SU-DHL-6 (cell line): ENCODE data around the gene CSF2RB.

Experiments
- H2AFZ ChIP-seq: fragments of 200-600 bp; sonication (generic); 2 replicates; pipeline ENCODE4 v1.6.1; 2014; ENCODE audit warnings: low read depth, mild to moderate bottlenecking, moderate library complexity, mixed read lengths, antibody characterized with exemption, low read length; ENCODE audit not compliant: severe bottlenecking
- H3F3A ChIP-seq: fragments of 200-600 bp; shearing (Covaris generic); 2 replicates; pipeline ENCODE4 v1.6.0; 2016; ENCODE audit warnings: antibody characterized with exemption, mild to moderate bottlenecking; ENCODE audit not compliant: insufficient read depth
- H3K27ac ChIP-seq: fragments of 200-600 bp; sonication (generic); 2 replicates; pipeline ENCODE4 v1.5.1; 2016; ENCODE audit warnings: low read depth, mild to moderate bottlenecking, low read length, moderate library complexity, mixed read lengths
- H3K27me3 ChIP-seq: fragments of 200-600 bp; sonication (generic), shearing (Covaris generic); 2 replicates; pipeline ENCODE4 v1.6.0; 2014; ENCODE audit warnings: mild to moderate bottlenecking, low read length
- H3K36me3 ChIP-seq: fragments of 200-600 bp; sonication (generic); 2 replicates; pipeline ENCODE4 v1.6.1; 2014; ENCODE audit warnings: mild to moderate bottlenecking, low read length, mixed read lengths
- H3K4me2 ChIP-seq: fragments of 300-600, 200-600 bp; shearing (Covaris generic), sonication (generic); 2 replicates; pipeline ENCODE4 v1.6.0; 2014; ENCODE audit warnings: low read length, low read depth, mild to moderate bottlenecking; ENCODE audit not compliant: poor library complexity, severe bottlenecking
- H3K4me3 ChIP-seq: fragments of 200-600 bp; sonication (generic); 2 replicates; pipeline ENCODE4 v1.5.1; 2014; ENCODE audit warnings: antibody characterized with exemption, low read length, mild to moderate bottlenecking, mixed read lengths; ENCODE audit not compliant: insufficient read depth, poor library complexity, severe bottlenecking
- H3K79me2 ChIP-seq: fragments of 200-600 bp; sonication (generic); 2 replicates; pipeline ENCODE4 v1.6.1; 2014; ENCODE audit warnings: mild to moderate bottlenecking, low read length, moderate library complexity; ENCODE audit not compliant: insufficient read depth
- H3K9ac ChIP-seq: fragments of 200-600 bp; sonication (generic); 2 replicates; pipeline ENCODE4 v1.7.0; 2014; ENCODE audit warnings: mild to moderate bottlenecking, low read length
- H3K9me2 ChIP-seq: fragments of 200-600 bp; sonication (generic); replicated peaks from 2 replicates; pipeline ENCODE4 v1.6.1; 2014; ENCODE audit warnings: low read length; ENCODE audit not compliant: insufficient read depth
- H3K9me3 ChIP-seq: fragments of 200-600 bp; sonication (generic); 2 replicates; pipeline ENCODE4 v1.6.1; 2014; ENCODE audit warnings: low read length, mixed read lengths; ENCODE audit not compliant: insufficient read depth
- H4K20me1 ChIP-seq: fragments of 200-600 bp; sonication (generic); 2 replicates; pipeline ENCODE4 v1.6.1; 2014; ENCODE audit warnings: low read depth, mild to moderate bottlenecking, antibody characterized with exemption, low read length, moderate library complexity, mixed read lengths
- CTCF ChIP-seq: fragments of 200-600 bp; sonication (generic); IDR thresholded peaks from one replicate; pipeline ENCODE4 v1.5.1; 2017; ENCODE audit warnings: antibody characterized with exemption, mild to moderate bottlenecking, low read length, moderate library complexity; ENCODE audit not compliant: insufficient read depth, poor library complexity, severe bottlenecking
- EZH2phosphoT487 ChIP-seq: fragments of 200-600 bp; sonication (generic), shearing (Covaris generic); conservative IDR thresholded peaks from 2 replicates; pipeline ENCODE4 v1.6.1; 2018; ENCODE audit warnings: mild to moderate bottlenecking, antibody characterized with exemption, low read length, moderate library complexity, mixed read lengths

CSF2RB gene

GRCh38 chr22:36968249-36968964 lies 55.0 kb downstream of the CSF2RB start:
- Histone ChIP-seq H3K9me2 (no peaks in the 10 kb centered on the region), H3K4me2 (no peak overlapping the region), H3K36me3 (no peaks in the 10 kb centered on the region), H3F3A (no peaks in the 10 kb centered on the region), H2AFZ (no peak overlapping the region), H3K79me2 (no peaks in the 10 kb centered on the region), H4K20me1 (no peaks in the 10 kb centered on the region), H3K27me3 (no peaks in the 10 kb centered on the region), H3K9me3 (no peaks in the 10 kb centered on the region), H3K27ac (no peak overlapping the region), H3K4me3 (no peak overlapping the region), H3K9ac (no peak overlapping the region)
- TF ChIP-seq CTCF (no peak), EZH2phosphoT487 (no peak)

DNA sequence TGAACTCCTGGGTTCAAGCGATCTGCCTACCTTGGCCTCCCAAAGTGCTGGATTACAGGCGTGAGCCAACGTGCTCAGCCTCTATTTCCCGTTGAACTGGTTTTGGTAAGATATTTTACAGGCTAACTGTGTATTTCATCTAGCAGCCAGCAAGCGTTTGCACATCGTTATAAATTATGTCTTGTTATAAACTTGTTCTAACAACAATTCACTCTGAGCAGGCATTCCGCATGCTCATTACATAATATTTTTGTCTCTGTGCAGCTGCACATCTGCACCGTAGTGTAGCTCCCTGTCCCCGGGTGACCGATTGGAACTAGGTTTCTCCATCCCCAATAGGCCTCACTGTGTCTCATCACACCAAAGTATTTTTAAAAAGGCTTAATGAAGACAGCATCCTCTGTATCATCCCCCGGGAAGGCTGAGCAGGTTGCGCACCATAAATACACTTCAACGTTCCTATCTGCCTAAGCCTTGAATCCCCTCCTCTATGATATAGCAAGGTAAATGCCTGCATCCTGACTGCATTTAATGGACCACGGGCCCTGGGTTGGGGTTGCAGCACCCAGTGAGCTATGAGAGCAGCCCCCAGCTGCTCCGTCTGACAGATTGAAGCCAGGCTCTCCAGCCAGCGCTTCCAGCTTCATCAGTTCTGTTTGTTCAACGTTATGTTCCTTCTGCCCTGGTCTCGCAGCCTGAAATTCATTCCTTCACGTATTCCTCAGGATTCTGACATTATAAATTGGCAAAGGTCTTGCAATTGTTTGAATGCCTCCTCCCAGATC lies 58.1 kb downstream of the CSF2RB start:
- Histone ChIP-seq H3K36me3 (no peaks in the 10 kb centered on the region), H3K4me3 (no peak overlapping the region), H3K9me3 (no peaks in the 10 kb centered on the region), H4K20me1 (no peaks in the 10 kb centered on the region), H3K9me2 (no peaks in the 10 kb centered on the region), H2AFZ (no peak overlapping the region), H3K9ac (no peak overlapping the region), H3F3A (no peaks in the 10 kb centered on the region), H3K79me2 (no peaks in the 10 kb centered on the region), H3K27ac (no peak overlapping the region), H3K27me3 (no peaks in the 10 kb centered on the region), H3K4me2 (no peak overlapping the region)
- TF ChIP-seq CTCF = no peak
- TF ChIP-seq EZH2phosphoT487 = no peak

GRCh38 chr22:36976606-36977005 lies 63.2 kb downstream of the CSF2RB start:
- no peaks in the 10 kb centered on the region for H4K20me1 ChIP-seq
- no peaks in the 10 kb centered on the region for H3K36me3 ChIP-seq
- no peaks in the 10 kb centered on the region for H3K27me3 ChIP-seq
- H3K9me2 ChIP-seq = no peaks in the 10 kb centered on the region
- no peak overlapping the region for H2AFZ ChIP-seq
- H3K27ac ChIP-seq = no peak overlapping the region
- H3K9me3 ChIP-seq = no peaks in the 10 kb centered on the region
- no peak overlapping the region for H3K9ac ChIP-seq
- TF ChIP-seq CTCF (no peak), EZH2phosphoT487 (no peak)
- H3K4me2 ChIP-seq = no peak overlapping the region
- H3K79me2 ChIP-seq = no peaks in the 10 kb centered on the region
- H3F3A ChIP-seq = no peaks in the 10 kb centered on the region
- no peak overlapping the region for H3K4me3 ChIP-seq
